T-helper 17 cell (primary cell): Measurements from ENCODE around the gene TMEM80. TPM values are rescaled to one million over a fixed set of nuclear protein-coding genes. Genes with fewer than 3 reads are reported as not detected.

Experiments used
- ATAC-seq: fragments of 150-1000 bp; cut with Tn5 transposase; 2 replicates; pipeline ENCODE4 v1.10.0; 2021; ENCODE audit warnings: mild to moderate bottlenecking, moderate library complexity
- DNase-seq, 3 donors: peaks; one replicate each; pipeline versions ENCODE4 v3.0.0 to v3.0.0-alpha.2; 2020 to 2021
- H3K9me3 ChIP-seq: one replicate; pipeline ENCODE4 v1.7.0; 2013; ENCODE audit warnings: low read length, mild to moderate bottlenecking; ENCODE audit not compliant: control insufficient read depth, poor library complexity, severe bottlenecking
- H3K27ac Mint-ChIP-seq: one replicate; pipeline ENCODE4 v1.8.0; 2022; ENCODE audit warnings: mild to moderate bottlenecking, moderate library complexity, mixed read lengths
- H3K27me3 Mint-ChIP-seq: one replicate; pipeline ENCODE4 v1.8.0; 2022; ENCODE audit warnings: mixed read lengths
- H3K36me3 Mint-ChIP-seq: one replicate; pipeline ENCODE4 v1.8.0; 2022; ENCODE audit warnings: low read depth, mixed read lengths
- H3K4me1 Mint-ChIP-seq: one replicate; pipeline ENCODE4 v1.8.0; 2022; ENCODE audit warnings: mild to moderate bottlenecking, mixed read lengths
- H3K4me3 Mint-ChIP-seq: one replicate; pipeline ENCODE4 v1.8.0; 2022; ENCODE audit warnings: mild to moderate bottlenecking, moderate library complexity, mixed read lengths
- total RNA-seq, 4 donors: library from RNA in 2 of 4; stranded (reverse) in 2 of 4; gene quantifications; one replicate each; pipeline ENCODE4 v1.2.3 and lab custom pipeline; 2022 to 2026

TMEM80 gene
- total RNA-seq, 2 donors from 2014 or later: 20.8 to 21.3 TPM

DNA sequence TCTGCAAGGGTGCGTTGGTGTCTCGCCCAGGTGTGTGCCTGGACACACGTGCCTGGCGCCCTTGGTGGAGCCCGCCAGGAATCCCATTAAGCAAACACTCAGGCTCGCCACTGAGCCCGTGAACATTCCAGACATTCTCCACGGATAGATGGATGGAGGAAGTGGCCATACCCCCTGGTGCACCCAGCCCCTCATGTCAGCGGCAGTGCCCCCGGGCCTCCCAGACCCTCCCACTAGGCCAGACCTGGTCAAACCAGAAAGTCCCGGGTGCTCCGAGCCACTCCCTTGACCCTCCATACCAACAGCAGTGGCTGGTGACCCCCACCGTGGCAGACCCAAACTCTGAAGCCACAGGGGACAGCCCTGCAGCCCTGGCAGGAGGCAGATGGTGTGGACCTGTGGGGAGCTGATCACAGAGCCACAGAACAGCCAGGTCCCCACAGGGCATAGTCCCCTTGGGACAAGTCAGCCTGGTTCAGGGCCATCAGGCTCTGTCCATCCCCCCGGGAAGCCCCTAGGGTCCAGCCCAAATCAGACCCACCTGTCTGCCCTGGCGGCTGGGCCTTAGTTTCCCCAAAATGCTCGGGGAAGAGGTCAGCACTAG, 12.3 kb downstream of the TMEM80 start:
- no peaks in the 10 kb centered on the region for H3K36me3 Mint-ChIP-seq
- no peak overlapping the region for H3K27ac Mint-ChIP-seq
- no peaks in the 10 kb centered on the region for H3K9me3 ChIP-seq
- no peak overlapping the region for H3K4me3 Mint-ChIP-seq
- ATAC-seq (no peak), DNase-seq (no peak)
- peaks cover 12% of the 10 kb centered on the region for H3K4me1 Mint-ChIP-seq
- peaks cover 16% of the 10 kb centered on the region for H3K27me3 Mint-ChIP-seq

DNA sequence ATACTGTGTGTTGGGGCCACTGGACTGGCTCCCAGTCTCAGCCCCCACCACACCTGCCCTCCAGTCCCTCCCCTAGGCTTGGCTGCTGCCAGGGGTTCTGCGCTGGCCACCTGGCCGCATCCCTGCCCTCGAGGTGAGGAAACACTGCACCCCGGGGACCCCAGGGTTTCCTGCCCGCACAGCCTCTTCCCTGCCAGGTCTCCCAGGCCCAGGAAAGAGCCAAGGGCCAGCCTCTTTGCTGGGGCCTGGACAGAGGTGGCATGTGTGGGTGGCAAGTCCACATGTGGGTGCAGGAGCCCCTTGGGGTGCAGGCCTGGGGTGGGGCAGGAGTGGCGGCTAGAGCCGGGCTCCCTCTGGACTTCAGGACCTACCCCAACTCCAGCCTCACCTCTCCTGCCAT, 12.9 kb downstream of the TMEM80 start:
- Mint-ChIP-seq H3K36me3 (no peaks in the 10 kb centered on the region), H3K27ac (no peak overlapping the region)

DNA sequence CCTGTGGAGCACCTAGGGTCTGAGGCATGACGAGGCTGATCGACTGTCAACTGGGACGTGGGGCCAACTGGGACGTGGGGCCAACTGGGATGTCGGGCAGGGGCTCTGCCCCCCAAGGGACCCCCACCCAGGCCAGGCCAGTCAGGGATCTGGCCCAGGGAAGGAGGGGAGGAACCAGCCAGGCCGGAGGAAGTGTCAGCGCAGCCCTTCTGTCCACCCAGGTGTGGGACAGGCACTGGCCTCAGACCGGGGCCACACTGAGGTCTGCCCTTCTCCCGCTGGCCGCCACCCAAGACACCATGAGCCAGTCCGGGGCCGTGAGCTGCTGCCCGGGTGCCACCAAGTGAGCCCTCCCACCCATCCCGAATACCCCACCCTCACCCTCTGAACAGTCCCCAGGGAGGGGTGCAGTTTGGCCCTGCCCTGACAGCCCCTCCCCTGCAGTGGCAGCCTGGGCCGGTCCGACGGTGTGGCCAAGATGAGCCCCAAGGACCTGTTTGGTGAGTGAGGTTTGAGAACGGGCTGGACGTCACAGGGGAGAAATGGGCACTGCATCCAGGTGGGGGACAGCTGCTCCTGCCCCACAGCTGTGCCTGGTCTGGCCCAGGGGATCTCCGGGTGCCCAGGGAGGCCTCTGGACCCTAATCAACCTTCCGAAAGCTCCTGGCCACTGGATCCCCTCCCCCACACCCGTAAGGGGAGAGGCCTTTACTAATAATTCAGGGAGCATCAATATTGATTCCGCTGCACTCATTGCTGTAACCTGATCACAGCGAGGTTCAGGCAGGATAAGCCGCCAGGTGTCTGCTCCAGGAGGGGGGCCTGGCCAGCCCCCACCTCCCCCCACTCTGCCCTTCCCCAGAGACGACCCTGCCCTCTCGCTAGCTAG, 13.7 kb downstream of the TMEM80 start:
- Mint-ChIP-seq H3K27me3 (peaks cover 16% of the 10 kb centered on the region), H3K36me3 (no peaks in the 10 kb centered on the region), H3K27ac (no peak overlapping the region), H3K4me1 (peaks cover 12% of the 10 kb centered on the region), H3K4me3 (no peak overlapping the region)
- ATAC-seq (no peak), DNase-seq (no peak)
- H3K9me3 ChIP-seq: no peaks in the 10 kb centered on the region

More for the DNA sequence above, 12.9 kb downstream of the TMEM80 start:
- ATAC-seq: no peak
- peaks cover 12% of the 10 kb centered on the region for H3K4me1 Mint-ChIP-seq
- H3K9me3 ChIP-seq: no peaks in the 10 kb centered on the region
- peaks cover 16% of the 10 kb centered on the region for H3K27me3 Mint-ChIP-seq
- no peak overlapping the region for H3K4me3 Mint-ChIP-seq
- DNase-seq: no peak

DNA sequence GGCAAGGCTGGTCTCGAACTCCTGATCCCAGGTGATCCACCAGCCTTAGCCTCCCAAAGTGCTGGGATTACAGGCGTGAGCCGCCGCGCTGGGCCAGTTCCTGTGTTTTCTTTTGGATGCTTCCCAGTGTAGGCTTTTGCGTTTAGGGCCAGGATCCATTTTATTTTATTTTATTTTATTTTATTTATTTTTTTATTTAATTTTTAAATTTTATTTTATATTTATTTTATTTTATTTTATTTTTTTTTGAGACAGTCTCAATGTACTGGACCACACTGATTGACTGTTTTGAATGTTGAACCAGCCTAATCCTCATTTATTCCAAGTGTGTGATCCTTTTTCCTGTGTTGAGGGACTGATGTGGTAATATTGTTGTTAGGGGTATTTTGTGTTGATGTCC, 18.8 kb downstream of the TMEM80 start:
- H3K27ac Mint-ChIP-seq: no peak overlapping the region
- H3K27me3 Mint-ChIP-seq: peaks cover 5% of the 10 kb centered on the region
- no peaks in the 10 kb centered on the region for H3K9me3 ChIP-seq
- ATAC-seq (no peak), DNase-seq (no peak)
- no peak overlapping the region for H3K4me3 Mint-ChIP-seq
- peaks cover 3% of the 10 kb centered on the region for H3K36me3 Mint-ChIP-seq
- H3K4me1 Mint-ChIP-seq: peaks cover 9% of the 10 kb centered on the region

DNA sequence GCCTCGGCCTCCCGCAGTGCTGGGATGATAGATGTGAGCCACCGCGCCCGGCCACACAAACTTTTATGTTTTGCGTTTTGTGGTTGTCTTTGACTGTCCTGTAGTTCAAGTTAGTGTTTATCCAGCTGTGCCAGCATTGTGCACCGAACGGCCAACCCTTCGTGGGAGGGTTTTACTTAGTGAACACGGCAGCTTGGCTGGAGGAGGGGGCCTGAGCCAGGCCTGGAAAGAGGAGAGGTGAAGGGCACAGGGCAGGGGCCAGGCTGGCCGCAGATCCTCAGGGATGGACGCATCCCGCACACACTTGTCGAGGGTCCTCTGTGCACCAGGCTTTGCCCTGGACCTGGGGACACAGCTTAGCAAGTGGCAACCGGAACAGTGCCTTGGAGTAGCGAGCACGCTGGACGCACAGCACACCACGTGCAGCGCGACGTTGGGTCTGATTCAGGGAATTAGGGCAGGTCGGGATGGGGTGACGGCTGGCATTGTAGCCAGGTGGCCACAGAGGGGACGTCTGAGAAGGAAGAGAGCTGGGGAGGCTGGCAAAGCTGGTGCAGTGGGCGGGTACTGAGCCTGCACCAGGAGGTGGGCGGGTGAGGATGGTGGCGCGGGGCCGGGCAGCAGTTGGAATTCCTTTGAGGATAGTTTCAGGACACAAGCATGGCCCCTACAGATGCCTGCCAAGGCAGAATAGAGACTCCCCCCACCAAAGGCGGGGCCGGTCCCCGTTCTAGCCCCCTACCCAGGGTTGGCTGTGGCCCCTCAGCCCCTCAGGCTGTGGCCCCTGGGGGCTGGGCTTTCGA, 23.8 kb downstream of the TMEM80 start:
- Mint-ChIP-seq H3K4me3 (peak overlapping the region; percentile 73), H3K4me1 (peaks cover 9% of the 10 kb centered on the region), H3K27ac (no peak overlapping the region), H3K27me3 (peaks cover 6% of the 10 kb centered on the region), H3K36me3 (peaks cover 5% of the 10 kb centered on the region)
- ATAC-seq (no peak), DNase-seq (no peak)
- H3K9me3 ChIP-seq: no peaks in the 10 kb centered on the region

DNA sequence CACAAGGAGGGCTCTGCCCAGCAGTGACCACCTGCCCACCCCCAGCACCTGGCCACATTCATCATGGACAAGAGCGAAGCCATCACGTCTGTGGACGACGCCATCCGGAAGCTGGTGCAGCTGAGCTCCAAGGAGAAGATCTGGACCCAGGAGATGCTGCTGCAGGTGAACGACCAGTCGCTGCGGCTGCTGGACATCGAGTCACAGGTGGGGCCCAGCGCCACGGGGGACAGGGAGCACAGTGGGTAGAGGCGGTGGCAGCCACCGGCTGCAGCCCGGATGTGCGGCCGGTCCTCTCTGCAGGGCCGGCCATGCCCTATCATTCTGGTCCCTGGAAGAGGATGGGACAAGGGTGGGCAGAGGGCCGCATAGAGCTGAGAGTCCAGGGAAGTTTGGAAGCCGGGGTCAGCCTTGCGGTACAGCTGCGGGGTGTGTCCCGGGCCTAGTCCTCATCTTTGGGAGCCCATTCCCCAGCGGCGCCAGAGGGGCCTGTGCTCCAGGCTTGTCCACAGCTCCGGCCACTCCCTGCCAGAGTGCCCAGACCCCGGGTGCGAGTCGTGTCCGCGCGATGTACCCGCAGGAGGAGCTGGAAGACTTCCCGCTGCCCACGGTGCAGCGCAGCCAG, 24.5 kb downstream of the TMEM80 start:
- Mint-ChIP-seq H3K4me1 (peaks cover 9% of the 10 kb centered on the region), H3K27me3 (peaks cover 6% of the 10 kb centered on the region), H3K4me3 (peak overlapping the region; percentile 73), H3K27ac (no peak overlapping the region), H3K36me3 (peaks cover 2% of the 10 kb centered on the region)
- no peaks in the 10 kb centered on the region for H3K9me3 ChIP-seq
- DNase-seq (no peak), ATAC-seq (no peak)

DNA sequence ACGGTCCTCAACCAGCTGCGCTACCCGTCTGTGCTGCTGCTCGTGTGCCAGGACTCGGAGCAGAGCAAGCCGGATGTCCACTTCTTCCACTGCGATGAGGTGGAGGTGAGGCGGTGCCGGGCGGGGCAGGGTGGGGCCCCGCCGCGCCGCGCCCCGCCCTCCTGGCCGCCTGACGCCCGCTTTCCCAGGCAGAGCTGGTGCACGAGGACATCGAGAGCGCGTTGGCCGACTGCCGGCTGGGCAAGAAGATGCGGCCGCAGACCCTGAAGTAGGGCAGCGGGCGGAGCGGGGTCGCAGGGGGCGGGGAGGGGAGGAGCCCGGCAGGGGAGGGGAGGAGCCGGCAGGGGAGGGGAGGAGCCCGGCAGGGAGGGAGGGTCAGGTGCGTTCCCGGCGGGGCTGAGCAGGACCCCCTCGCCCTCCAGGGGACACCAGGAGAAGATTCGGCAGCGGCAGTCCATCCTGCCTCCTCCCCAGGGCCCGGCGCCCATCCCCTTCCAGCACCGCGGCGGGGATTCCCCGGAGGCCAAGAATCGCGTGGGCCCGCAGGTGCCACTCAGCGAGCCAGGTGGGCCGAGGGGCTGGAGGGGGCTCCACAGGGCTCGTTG, 25.1 kb downstream of the TMEM80 start:
- peaks cover 2% of the 10 kb centered on the region for H3K36me3 Mint-ChIP-seq
- DNase-seq (peak in 1 of 3 donors; percentile 35), ATAC-seq (peak; percentile 69)
- H3K27me3 Mint-ChIP-seq: peaks cover 6% of the 10 kb centered on the region
- peaks cover 9% of the 10 kb centered on the region for H3K4me1 Mint-ChIP-seq
- no peak overlapping the region for H3K27ac Mint-ChIP-seq
- peak overlapping the region; percentile 70 for H3K4me3 Mint-ChIP-seq
- no peaks in the 10 kb centered on the region for H3K9me3 ChIP-seq

DNA sequence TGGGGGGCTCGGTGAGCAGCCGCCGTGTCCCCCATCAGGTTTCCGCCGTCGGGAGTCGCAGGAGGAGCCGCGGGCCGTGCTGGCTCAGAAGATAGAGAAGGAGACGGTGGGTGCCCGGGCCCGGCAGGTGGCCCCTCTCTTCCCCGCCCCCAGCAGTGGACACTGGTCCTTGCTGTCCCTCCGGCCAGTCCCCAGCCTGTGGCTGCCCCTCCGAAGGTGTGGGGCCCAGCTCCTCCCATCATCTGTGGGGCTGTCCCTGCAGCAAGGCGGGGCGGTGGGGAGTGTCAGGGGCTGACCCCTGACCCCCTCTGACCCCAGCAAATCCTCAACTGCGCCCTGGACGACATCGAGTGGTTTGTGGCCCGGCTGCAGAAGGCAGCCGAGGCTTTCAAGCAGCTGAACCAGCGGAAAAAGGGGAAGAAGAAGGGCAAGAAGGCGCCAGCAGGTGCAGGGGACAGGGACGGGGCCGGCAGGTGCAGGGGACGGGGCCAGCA, 25.7 kb downstream of the TMEM80 start:
- DNase-seq (no peak), ATAC-seq (peak; percentile 11)
- Mint-ChIP-seq H3K36me3 (peaks cover 2% of the 10 kb centered on the region), H3K27ac (no peak overlapping the region), H3K4me3 (peak overlapping the region; percentile 70), H3K27me3 (peaks cover 6% of the 10 kb centered on the region), H3K4me1 (peaks cover 9% of the 10 kb centered on the region)
- no peaks in the 10 kb centered on the region for H3K9me3 ChIP-seq

DNA sequence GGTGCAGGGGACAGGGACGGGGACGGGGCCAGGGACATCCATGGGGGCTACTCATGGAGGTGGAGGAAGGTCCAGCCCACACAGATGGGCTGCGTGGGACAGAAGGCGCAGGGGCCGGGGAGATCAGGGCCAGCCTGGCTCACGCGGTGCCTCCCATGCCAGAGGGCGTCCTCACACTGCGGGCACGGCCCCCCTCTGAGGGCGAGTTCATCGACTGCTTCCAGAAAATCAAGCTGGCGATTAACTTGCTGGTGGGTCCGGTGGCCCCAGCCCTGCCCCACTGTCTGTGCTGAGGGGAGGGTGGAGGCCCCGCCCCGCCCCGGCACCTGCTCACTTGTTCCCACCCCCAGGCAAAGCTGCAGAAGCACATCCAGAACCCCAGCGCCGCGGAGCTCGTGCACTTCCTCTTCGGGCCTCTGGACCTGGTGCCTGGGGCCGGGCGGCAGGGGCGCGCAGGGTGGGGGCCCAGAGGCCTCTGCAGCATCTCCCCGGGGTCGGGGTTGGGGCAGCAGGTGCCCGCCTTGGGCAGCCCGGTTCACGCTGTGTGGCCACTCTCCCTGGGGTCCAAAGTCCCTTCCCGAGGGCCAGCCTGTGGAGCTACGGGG, 26.2 kb downstream of the TMEM80 start:
- peak overlapping the region; percentile 70 for H3K4me3 Mint-ChIP-seq
- H3K36me3 Mint-ChIP-seq: peaks cover 2% of the 10 kb centered on the region
- DNase-seq (peak in 2 of 3 donors; percentile 39 to 48), ATAC-seq (peak; percentile 67)
- peaks cover 6% of the 10 kb centered on the region for H3K27me3 Mint-ChIP-seq
- no peak overlapping the region for H3K27ac Mint-ChIP-seq
- H3K9me3 ChIP-seq: no peaks in the 10 kb centered on the region
- H3K4me1 Mint-ChIP-seq: peaks cover 11% of the 10 kb centered on the region

DNA sequence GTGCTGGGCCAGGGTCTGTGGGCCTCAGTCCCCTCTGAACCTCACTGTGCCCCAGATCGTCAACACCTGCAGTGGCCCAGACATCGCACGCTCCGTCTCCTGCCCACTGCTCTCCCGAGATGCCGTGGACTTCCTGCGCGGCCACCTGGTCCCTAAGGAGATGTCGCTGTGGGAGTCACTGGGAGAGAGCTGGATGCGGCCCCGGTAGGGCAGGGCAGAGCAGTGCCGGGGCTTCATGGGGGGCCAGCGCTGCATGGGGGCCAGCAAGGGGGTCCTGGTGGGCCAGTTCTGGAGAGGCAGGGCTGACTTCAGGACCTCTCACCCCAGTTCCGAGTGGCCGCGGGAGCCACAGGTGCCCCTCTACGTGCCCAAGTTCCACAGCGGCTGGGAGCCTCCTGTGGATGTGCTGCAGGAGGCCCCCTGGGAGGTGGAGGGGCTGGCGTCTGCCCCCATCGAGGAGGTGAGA, 26.8 kb downstream of the TMEM80 start:
- Mint-ChIP-seq H3K27me3 (peaks cover 6% of the 10 kb centered on the region), H3K27ac (no peak overlapping the region), H3K36me3 (peaks cover 2% of the 10 kb centered on the region), H3K4me3 (peak overlapping the region; percentile 70), H3K4me1 (peaks cover 12% of the 10 kb centered on the region)
- ATAC-seq (no peak), DNase-seq (no peak)
- no peaks in the 10 kb centered on the region for H3K9me3 ChIP-seq

DNA sequence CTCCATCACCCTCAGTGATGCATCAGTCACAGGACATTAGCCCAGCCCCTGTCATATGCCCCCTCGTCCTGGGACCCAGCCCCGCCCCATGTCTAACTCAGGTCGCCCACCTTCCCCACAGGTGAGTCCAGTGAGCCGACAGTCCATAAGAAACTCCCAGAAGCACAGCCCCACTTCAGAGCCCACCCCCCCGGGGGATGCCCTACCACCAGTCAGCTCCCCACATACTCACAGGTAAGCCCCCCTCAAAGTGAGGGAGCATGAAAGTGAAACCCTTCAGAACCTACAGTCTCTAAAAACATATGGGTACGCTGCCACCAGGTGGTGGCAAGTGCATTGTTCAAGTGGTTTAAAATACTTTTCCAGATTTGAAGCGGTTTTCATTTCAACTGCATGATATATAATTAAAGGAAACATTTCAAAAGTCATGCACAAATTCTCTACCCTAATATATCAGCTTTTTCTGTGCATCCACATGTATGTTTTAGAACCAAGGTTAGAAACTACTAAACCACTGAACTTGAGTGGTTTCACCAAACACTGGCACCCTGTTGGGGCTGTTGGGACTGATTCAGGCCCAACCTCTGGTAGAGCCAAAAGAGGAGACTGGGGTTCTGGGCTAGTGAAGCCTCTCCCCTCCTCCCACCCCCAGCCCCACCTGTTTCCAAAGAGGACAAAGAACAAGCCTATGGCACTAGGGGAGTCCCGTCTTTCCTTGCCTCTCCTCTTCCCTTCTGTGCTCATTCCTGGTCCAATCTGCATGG, 27.7 kb downstream of the TMEM80 start:
- Mint-ChIP-seq H3K27me3 (peaks cover 6% of the 10 kb centered on the region), H3K36me3 (peaks cover 2% of the 10 kb centered on the region), H3K4me3 (peak overlapping the region; percentile 87), H3K4me1 (peaks cover 12% of the 10 kb centered on the region), H3K27ac (peak overlapping the region; percentile 45)
- ATAC-seq: no peak
- no peak for DNase-seq
- no peaks in the 10 kb centered on the region for H3K9me3 ChIP-seq
